SK-N-SH (cell line): ENCODE measurements around the gene STS. TPM values are rescaled to one million over a fixed set of nuclear protein-coding genes. Genes with fewer than 3 reads are reported as not detected.

ENCODE experiments used
- CTCF ChIA-PET: fragments of 300-600, 350-600 bp; formaldehyde crosslinking; extraction: SDS; loops from one replicate; lab custom pipeline; 2021; lab: Yijun Ruan, JAX
- POLR2A ChIA-PET: fragments of 350-600 bp; sonication (Branson Sonifier 250); formaldehyde crosslinking; extraction: SDS; loops from one replicate; lab custom pipeline; 2020; ENCODE audit warnings: antibody characterized with exemption, inconsistent platforms; lab: Yijun Ruan, JAX
- DNase-seq: peaks from one replicate; pipeline ENCODE4 v3.0.0; 2012
- H2AFZ ChIP-seq: fragments of 200-600 bp; sonication (generic); 2 replicates; pipeline ENCODE4 v1.8.1; 2016; ENCODE audit warnings: antibody characterized with exemption, mild to moderate bottlenecking, low read depth
- H3F3A ChIP-seq: fragments of 200-600 bp; sonication (generic); replicated peaks from 2 replicates; pipeline ENCODE3; 2016; ENCODE audit warnings: antibody characterized with exemption, mild to moderate bottlenecking; ENCODE audit not compliant: insufficient read depth
- H3K27ac ChIP-seq, 2 experiments: fragments of 200-500 bp in 1 of 2; fragments of 200-600 bp in 1 of 2; sonication (Bioruptor generic) in 1 of 2; sonication (generic), shearing (Covaris generic) in 1 of 2; 2 replicates each; pipeline versions ENCODE4 v1.5.1 to v1.6.1; 2014 to 2016; ENCODE audit warnings: low read depth in 2 of 2, inconsistent platforms in 1 of 2, low read length in 1 of 2, mild to moderate bottlenecking in 1 of 2, mixed read lengths in 1 of 2
- H3K27me3 ChIP-seq: fragments of 200-600 bp; sonication (generic), shearing (Covaris generic); 2 replicates; pipeline ENCODE4 v1.6.1; 2016; ENCODE audit warnings: mixed run types; ENCODE audit not compliant: insufficient read depth
- H3K36me3 ChIP-seq, 2 experiments: fragments of 200-500 bp in 1 of 2; fragments of 200-600 bp in 1 of 2; sonication (Bioruptor generic) in 1 of 2; sonication (generic) in 1 of 2; replicated peaks in 1 of 2; 2 replicates each; pipeline versions ENCODE3 to v1.5.1; 2014 to 2016; ENCODE audit warnings: low read length in 1 of 2, mild to moderate bottlenecking in 1 of 2; ENCODE audit not compliant: insufficient read depth in 2 of 2, control insufficient read depth in 1 of 2
- H3K4me1 ChIP-seq, 2 experiments: fragments of 200-500 bp in 1 of 2; fragments of 200-600 bp in 1 of 2; sonication (Bioruptor generic) in 1 of 2; sonication (generic), shearing (Covaris generic) in 1 of 2; 2 replicates each; pipeline versions ENCODE4 v1.5.1 to v1.6.1; 2014 to 2016; ENCODE audit warnings: low read depth in 1 of 2, low read length in 1 of 2, mixed run types in 1 of 2; ENCODE audit not compliant: insufficient read depth in 2 of 2, control insufficient read depth in 1 of 2
- H3K4me2 ChIP-seq: fragments of 200-600 bp; sonication (generic), shearing (Covaris generic); 2 replicates; pipeline ENCODE4 v1.6.1; 2017; ENCODE audit warnings: mixed run types
- H3K4me3 ChIP-seq, 2 experiments: fragments of 200-500 bp in 1 of 2; fragments of 200-600 bp in 1 of 2; sonication (Bioruptor generic) in 1 of 2; sonication (generic), shearing (Covaris generic) in 1 of 2; 2 replicates each; pipeline versions ENCODE4 v1.5.1 to v1.8.1; 2014 to 2016; ENCODE audit warnings: low read depth in 2 of 2, inconsistent platforms in 1 of 2, low read length in 1 of 2, mild to moderate bottlenecking in 1 of 2, mixed read lengths in 1 of 2, moderate library complexity in 1 of 2
- H3K79me2 ChIP-seq: fragments of 200-600 bp; sonication (generic); 2 replicates; pipeline ENCODE4 v1.8.1; 2017; ENCODE audit warnings: mild to moderate bottlenecking; ENCODE audit not compliant: insufficient read depth
- H3K9ac ChIP-seq: fragments of 200-600 bp; sonication (generic); 2 replicates; pipeline ENCODE4 v1.6.1; 2017; ENCODE audit warnings: mixed run types
- H3K9me2 ChIP-seq: fragments of 200-600 bp; sonication (generic); 2 replicates; pipeline ENCODE4 v1.6.1; 2017; ENCODE audit warnings: mixed run types
- H3K9me3 ChIP-seq: fragments of 200-600 bp; sonication (generic); 2 replicates; pipeline ENCODE4 v1.6.1; 2017; ENCODE audit warnings: mixed run types, mild to moderate bottlenecking, moderate library complexity
- H4K20me1 ChIP-seq: fragments of 200-600 bp; sonication (generic); 2 replicates; pipeline ENCODE4 v1.6.1; 2017; ENCODE audit warnings: mild to moderate bottlenecking, mixed run types; ENCODE audit not compliant: insufficient read depth
- ELF1 ChIP-seq: IDR thresholded peaks from 2 replicates; pipeline ENCODE4 v1.4.0; 2012
- EP300 ChIP-seq, 2 experiments: IDR thresholded peaks; 2 replicates each; pipeline versions ENCODE4 v1.4.0 to v1.6.1; 2012; ENCODE audit warnings: borderline replicate concordance in 1 of 2, low read depth in 1 of 2, low read length in 1 of 2
- EZH2phosphoT487 ChIP-seq: fragments of 200-600 bp; sonication (generic); IDR thresholded peaks from 2 replicates; pipeline ENCODE4 v1.6.1; 2017; ENCODE audit warnings: low read depth, mixed run types, mild to moderate bottlenecking, antibody characterized with exemption, moderate library complexity, borderline replicate concordance
- FOXJ3 ChIP-seq: sonication (generic); formaldehyde crosslinking; IDR thresholded peaks from 2 replicates; pipeline ENCODE4 v1.5.1; 2020; ENCODE audit warnings: mild to moderate bottlenecking, missing genetic modification reagents
- GABPA ChIP-seq: IDR thresholded peaks from 2 replicates; pipeline ENCODE4 v1.4.0; 2012; ENCODE audit warnings: low read depth, mild to moderate bottlenecking
- GATA2 ChIP-seq: sonication (generic); formaldehyde crosslinking; IDR thresholded peaks from 2 replicates; pipeline ENCODE4 v1.5.0; 2020; ENCODE audit warnings: mild to moderate bottlenecking, missing genetic modification reagents
- JUND ChIP-seq: IDR thresholded peaks from 2 replicates; pipeline ENCODE4 v1.4.0; 2012
- MEF2A ChIP-seq: IDR thresholded peaks from 2 replicates; pipeline ENCODE4 v1.4.0; 2012; ENCODE audit warnings: low read depth, borderline replicate concordance
- NFIC ChIP-seq: IDR thresholded peaks from 2 replicates; pipeline ENCODE4 v1.4.0; 2012; ENCODE audit warnings: borderline replicate concordance
- POLR2AphosphoS5 ChIP-seq: IDR thresholded peaks from 2 replicates; pipeline ENCODE4 v1.6.1; 2012; ENCODE audit warnings: low read depth, low read length
- RFX5 ChIP-seq: IDR thresholded peaks from 2 replicates; pipeline ENCODE4 v1.6.1; 2012; ENCODE audit warnings: mild to moderate bottlenecking, improper control_type of control experiment, low read length
- SIN3A ChIP-seq: IDR thresholded peaks from 2 replicates; pipeline ENCODE4 v1.6.1; 2012; ENCODE audit warnings: low read depth, mild to moderate bottlenecking, low read length, moderate library complexity, borderline replicate concordance
- TCF12 ChIP-seq: IDR thresholded peaks from 2 replicates; pipeline ENCODE4 v1.4.0; 2012
- TEAD4 ChIP-seq: IDR thresholded peaks from 2 replicates; pipeline ENCODE4 v1.4.0; 2012; ENCODE audit warnings: mild to moderate bottlenecking, borderline replicate concordance; ENCODE audit not compliant: insufficient read depth
- WGBS: methylation state at CpG from one replicate; pipeline ENCODE4 v1.1.6; 2017; ENCODE audit warnings: low lambda C conversion rate; 5-methylcytosine and 5-hydroxymethylcytosine counted together
- polyA plus RNA-seq, 3 experiments: library from polyadenylated mRNA; depleted of rRNA; stranded (reverse); fragments of >200 nt; gene quantifications; 2 replicates each; pipeline ENCODE4 v1.2.3, GENCODE V29; 2012
- TF ChIP-seq, protein P1 (sequence below): IDR thresholded peaks from 2 replicates; pipeline ENCODE4 v1.6.1; 2012; ENCODE audit warnings: mild to moderate bottlenecking, low read depth, low read length, moderate library complexity
- TF ChIP-seq, protein P2 (sequence below): fragments of 200-600 bp; sonication (generic); IDR thresholded peaks from 2 replicates; pipeline ENCODE4 v1.6.1; 2017; ENCODE audit warnings: antibody characterized with exemption, mild to moderate bottlenecking, moderate library complexity
- TF ChIP-seq, protein P3 (sequence below): fragments of 150-350 bp; IDR thresholded peaks from 2 replicates; pipeline ENCODE4 v1.6.1; 2016; ENCODE audit warnings: mild to moderate bottlenecking, low read depth, low read length
- TF ChIP-seq, protein P4 (sequence below): IDR thresholded peaks from 2 replicates; pipeline ENCODE4; 2012

The STS gene
- polyA plus RNA-seq, 1 of the 3 experiments (the other 2 are of a cell fraction): 1.1 TPM

DNA sequence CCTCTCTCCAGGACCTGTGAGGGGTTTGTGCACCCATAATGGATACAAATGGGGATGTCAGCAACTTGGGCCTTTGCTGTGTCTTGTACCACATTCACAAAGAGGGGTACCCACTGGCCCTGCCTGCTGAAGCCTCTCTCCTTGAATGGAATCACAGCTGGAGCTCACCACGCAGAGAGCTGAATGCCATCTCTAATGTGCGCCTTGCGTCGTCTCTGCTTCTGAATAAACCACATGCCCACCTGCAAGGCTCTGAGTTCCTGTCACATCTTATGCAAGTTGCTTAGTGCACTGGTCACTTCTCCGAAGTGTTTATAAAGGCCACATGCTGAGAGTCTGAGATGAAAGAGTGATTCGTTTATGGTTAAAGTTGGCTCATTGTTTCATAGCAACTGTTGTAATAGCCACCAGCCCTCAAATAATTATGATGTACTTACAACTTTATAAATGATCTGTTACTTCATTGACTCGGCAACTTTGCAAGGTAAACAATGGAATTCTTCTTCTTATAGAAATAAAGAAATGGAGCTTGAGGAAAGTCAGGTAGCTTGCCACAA lies 6.6 kb downstream of the STS start:
- 42% methylated on average over 3 of the region's 7 CpGs for WGBS
- no peak overlapping the region for H2AFZ ChIP-seq
- CTCF ChIA-PET: interaction anchor here (1.2 kb wide), 1 partner anchor 10 kb away, joined by 4 read pairs; no protein-coding TSS in a partner anchor

More for the DNA sequence above, 6.6 kb downstream of the STS start:
- POLR2A ChIA-PET: no interaction called here
- Histone ChIP-seq H4K20me1 (no peaks in the 10 kb centered on the region), H3K27me3 (no peaks in the 10 kb centered on the region), H3F3A (no peaks in the 10 kb centered on the region), H3K4me3 (no peak overlapping the region), H3K9ac (no peak overlapping the region), H3K9me2 (no peaks in the 10 kb centered on the region), H3K9me3 (no peaks in the 10 kb centered on the region), H3K79me2 (no peaks in the 10 kb centered on the region)
- no peak for DNase-seq
- TF ChIP-seq TCF12: no peak
- no peak for TF ChIP-seq NFIC
- TF ChIP-seq GATA2 (CRISPR knock-in tag): no peak
- TF ChIP-seq TEAD4: no peak
- TF ChIP-seq RFX5: no peak
- no peak for TF ChIP-seq EP300 (IDR thresholded peaks at IDR 0.05; ENCODE audit: borderline replicate concordance in 1 of 2, low read depth in 1 of 2, low read length in 1 of 2)
- TF ChIP-seq, protein P1, sequence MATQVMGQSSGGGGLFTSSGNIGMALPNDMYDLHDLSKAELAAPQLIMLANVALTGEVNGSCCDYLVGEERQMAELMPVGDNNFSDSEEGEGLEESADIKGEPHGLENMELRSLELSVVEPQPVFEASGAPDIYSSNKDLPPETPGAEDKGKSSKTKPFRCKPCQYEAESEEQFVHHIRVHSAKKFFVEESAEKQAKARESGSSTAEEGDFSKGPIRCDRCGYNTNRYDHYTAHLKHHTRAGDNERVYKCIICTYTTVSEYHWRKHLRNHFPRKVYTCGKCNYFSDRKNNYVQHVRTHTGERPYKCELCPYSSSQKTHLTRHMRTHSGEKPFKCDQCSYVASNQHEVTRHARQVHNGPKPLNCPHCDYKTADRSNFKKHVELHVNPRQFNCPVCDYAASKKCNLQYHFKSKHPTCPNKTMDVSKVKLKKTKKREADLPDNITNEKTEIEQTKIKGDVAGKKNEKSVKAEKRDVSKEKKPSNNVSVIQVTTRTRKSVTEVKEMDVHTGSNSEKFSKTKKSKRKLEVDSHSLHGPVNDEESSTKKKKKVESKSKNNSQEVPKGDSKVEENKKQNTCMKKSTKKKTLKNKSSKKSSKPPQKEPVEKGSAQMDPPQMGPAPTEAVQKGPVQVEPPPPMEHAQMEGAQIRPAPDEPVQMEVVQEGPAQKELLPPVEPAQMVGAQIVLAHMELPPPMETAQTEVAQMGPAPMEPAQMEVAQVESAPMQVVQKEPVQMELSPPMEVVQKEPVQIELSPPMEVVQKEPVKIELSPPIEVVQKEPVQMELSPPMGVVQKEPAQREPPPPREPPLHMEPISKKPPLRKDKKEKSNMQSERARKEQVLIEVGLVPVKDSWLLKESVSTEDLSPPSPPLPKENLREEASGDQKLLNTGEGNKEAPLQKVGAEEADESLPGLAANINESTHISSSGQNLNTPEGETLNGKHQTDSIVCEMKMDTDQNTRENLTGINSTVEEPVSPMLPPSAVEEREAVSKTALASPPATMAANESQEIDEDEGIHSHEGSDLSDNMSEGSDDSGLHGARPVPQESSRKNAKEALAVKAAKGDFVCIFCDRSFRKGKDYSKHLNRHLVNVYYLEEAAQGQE: no peak
- TF ChIP-seq, protein P2, sequence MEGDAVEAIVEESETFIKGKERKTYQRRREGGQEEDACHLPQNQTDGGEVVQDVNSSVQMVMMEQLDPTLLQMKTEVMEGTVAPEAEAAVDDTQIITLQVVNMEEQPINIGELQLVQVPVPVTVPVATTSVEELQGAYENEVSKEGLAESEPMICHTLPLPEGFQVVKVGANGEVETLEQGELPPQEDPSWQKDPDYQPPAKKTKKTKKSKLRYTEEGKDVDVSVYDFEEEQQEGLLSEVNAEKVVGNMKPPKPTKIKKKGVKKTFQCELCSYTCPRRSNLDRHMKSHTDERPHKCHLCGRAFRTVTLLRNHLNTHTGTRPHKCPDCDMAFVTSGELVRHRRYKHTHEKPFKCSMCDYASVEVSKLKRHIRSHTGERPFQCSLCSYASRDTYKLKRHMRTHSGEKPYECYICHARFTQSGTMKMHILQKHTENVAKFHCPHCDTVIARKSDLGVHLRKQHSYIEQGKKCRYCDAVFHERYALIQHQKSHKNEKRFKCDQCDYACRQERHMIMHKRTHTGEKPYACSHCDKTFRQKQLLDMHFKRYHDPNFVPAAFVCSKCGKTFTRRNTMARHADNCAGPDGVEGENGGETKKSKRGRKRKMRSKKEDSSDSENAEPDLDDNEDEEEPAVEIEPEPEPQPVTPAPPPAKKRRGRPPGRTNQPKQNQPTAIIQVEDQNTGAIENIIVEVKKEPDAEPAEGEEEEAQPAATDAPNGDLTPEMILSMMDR: no peak
- TF ChIP-seq SIN3A: no peak
- TF ChIP-seq EZH2phosphoT487: no peak
- TF ChIP-seq ELF1: no peak
- no peak for TF ChIP-seq GABPA
- TF ChIP-seq, protein P3, sequence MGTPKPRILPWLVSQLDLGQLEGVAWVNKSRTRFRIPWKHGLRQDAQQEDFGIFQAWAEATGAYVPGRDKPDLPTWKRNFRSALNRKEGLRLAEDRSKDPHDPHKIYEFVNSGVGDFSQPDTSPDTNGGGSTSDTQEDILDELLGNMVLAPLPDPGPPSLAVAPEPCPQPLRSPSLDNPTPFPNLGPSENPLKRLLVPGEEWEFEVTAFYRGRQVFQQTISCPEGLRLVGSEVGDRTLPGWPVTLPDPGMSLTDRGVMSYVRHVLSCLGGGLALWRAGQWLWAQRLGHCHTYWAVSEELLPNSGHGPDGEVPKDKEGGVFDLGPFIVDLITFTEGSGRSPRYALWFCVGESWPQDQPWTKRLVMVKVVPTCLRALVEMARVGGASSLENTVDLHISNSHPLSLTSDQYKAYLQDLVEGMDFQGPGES: no peak
- no peak for TF ChIP-seq POLR2AphosphoS5
- no peak for TF ChIP-seq MEF2A
- no peak for TF ChIP-seq JUND
- no peak for TF ChIP-seq FOXJ3
- TF ChIP-seq, protein P4, sequence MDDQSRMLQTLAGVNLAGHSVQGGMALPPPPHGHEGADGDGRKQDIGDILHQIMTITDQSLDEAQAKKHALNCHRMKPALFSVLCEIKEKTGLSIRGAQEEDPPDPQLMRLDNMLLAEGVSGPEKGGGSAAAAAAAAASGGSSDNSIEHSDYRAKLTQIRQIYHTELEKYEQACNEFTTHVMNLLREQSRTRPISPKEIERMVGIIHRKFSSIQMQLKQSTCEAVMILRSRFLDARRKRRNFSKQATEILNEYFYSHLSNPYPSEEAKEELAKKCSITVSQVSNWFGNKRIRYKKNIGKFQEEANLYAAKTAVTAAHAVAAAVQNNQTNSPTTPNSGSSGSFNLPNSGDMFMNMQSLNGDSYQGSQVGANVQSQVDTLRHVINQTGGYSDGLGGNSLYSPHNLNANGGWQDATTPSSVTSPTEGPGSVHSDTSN: no peak
- TF ChIP-seq, all 33 proteins: peak for 0
- no peak overlapping the region for H3K27ac ChIP-seq
- H3K4me1 ChIP-seq: no peaks in the 10 kb centered on the region
- no peaks in the 10 kb centered on the region for H3K36me3 ChIP-seq
- H3K4me2 ChIP-seq: no peak overlapping the region
